Measurements from ENCODE around the gene BMERB1.

DNA sequence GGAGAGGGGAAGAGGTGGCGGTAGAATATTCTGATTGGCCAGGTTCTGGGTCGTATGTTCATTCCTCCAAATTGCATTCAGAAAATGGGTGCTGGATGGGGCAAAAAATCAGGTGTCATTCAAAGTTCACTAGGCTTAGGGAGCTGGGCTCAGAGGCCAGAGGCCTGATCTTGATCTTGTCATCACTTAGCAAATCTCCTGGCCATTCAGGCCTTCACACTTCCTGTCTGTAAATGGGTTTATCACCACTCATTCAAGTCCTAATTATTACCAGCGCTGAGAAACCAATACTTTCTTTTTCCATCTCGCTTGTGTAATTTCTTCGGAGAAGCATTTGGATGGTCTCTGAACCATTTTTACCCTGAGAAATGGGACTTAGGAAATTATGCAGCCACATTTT, 50.8 kb downstream of the BMERB1 start:
- TF ChIP-seq, protein P1, sequence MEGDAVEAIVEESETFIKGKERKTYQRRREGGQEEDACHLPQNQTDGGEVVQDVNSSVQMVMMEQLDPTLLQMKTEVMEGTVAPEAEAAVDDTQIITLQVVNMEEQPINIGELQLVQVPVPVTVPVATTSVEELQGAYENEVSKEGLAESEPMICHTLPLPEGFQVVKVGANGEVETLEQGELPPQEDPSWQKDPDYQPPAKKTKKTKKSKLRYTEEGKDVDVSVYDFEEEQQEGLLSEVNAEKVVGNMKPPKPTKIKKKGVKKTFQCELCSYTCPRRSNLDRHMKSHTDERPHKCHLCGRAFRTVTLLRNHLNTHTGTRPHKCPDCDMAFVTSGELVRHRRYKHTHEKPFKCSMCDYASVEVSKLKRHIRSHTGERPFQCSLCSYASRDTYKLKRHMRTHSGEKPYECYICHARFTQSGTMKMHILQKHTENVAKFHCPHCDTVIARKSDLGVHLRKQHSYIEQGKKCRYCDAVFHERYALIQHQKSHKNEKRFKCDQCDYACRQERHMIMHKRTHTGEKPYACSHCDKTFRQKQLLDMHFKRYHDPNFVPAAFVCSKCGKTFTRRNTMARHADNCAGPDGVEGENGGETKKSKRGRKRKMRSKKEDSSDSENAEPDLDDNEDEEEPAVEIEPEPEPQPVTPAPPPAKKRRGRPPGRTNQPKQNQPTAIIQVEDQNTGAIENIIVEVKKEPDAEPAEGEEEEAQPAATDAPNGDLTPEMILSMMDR (conservative IDR thresholded peaks at IDR 0.05; ENCODE audit: low read depth in 2 of 2), result no peak
- TF ChIP-seq POLR2AphosphoS5 (IDR thresholded peaks at IDR 0.05; ENCODE audit: low read depth) (no peak), CREB1 (CRISPR knock-in tag; IDR thresholded peaks at IDR 0.05; ENCODE audit: low read depth) (no peak), EZH2 (IDR thresholded peaks at IDR 0.05; ENCODE audit: low read depth, unreplicated experiment) (no peak)
